GM12878 (cell line): ENCODE results near the gene CRB2. TPM values are rescaled to one million over a fixed set of nuclear protein-coding genes. Genes with fewer than 3 reads are reported as not detected.

ENCODE experiments used
- ATAC-seq: fragments of 200-7000 bp; cut with Tn5 transposase; 3 replicates; pipeline ENCODE4 v1.9.1; 2020; ENCODE audit warnings: mild to moderate bottlenecking, moderate library complexity
- BruUV-seq: library from RNA; stranded (reverse); fragments of 400-500 nt; replicated peaks from 2 replicates; lab custom pipeline; 2021; lab: Mats Ljungman, UMichigan
- CTCF ChIA-PET: fragments of 300-600 bp; sonication (Branson Sonifier 250); formaldehyde crosslinking; extraction: SDS; loops from one replicate; lab custom pipeline; 2021; ENCODE audit warnings: inconsistent platforms; lab: Yijun Ruan, JAX
- POLR2A ChIA-PET: fragments of 350-600 bp; formaldehyde crosslinking; extraction: SDS; loops from one replicate; lab custom pipeline; 2021; ENCODE audit warnings: inconsistent platforms; lab: Charles Lee
- RAD21 ChIA-PET: fragments of 300-600 bp; sonication (Branson Sonifier 250); formaldehyde crosslinking; loops from one replicate; lab custom pipeline; 2023; ENCODE audit warnings: antibody characterized with exemption; ENCODE audit not compliant: unreplicated experiment; lab: Charles Lee
- SMC1A ChIA-PET: fragments of 300-600 bp; sonication (Branson Sonifier 250); formaldehyde crosslinking; loops from one replicate; lab custom pipeline; 2023; ENCODE audit not compliant: unreplicated experiment, uncharacterized antibody; lab: Charles Lee
- DNase-seq: peaks from one replicate; pipeline ENCODE4 v3.0.0-alpha.2; 2011; ENCODE audit warnings: low read depth, low spot score
- FAIRE-seq: peaks from 3 replicates; lab custom pipeline; 2011; peaks lifted over from hg19 to GRCh38; lab: Jason Lieb, UNC
- H2AFZ ChIP-seq: 2 replicates; pipeline ENCODE4 v1.6.0; 2011; ENCODE audit warnings: low read depth, low read length, control low read depth; ENCODE audit not compliant: control insufficient read depth
- H3K27ac ChIP-seq: 2 replicates; pipeline ENCODE4 v1.5.1; 2011; ENCODE audit warnings: control low read depth; ENCODE audit not compliant: control insufficient read depth, insufficient read depth
- H3K27me3 ChIP-seq, 2 experiments: replicated peaks in 1 of 2; 2 replicates each; pipeline versions ENCODE4 v1.6.0 to v1.6.1; 2011; ENCODE audit warnings: low read length in 1 of 2; ENCODE audit not compliant: control insufficient read depth in 2 of 2, insufficient read depth in 2 of 2
- H3K36me3 ChIP-seq, 2 experiments: 2 replicates each; pipeline ENCODE4 v1.5.1; 2011; ENCODE audit warnings: low read length in 1 of 2; ENCODE audit not compliant: control insufficient read depth in 2 of 2, insufficient read depth in 2 of 2
- H3K4me1 ChIP-seq: 2 replicates; pipeline ENCODE4 v1.6.1; 2011; ENCODE audit warnings: mild to moderate bottlenecking, low read length, moderate library complexity, mixed read lengths; ENCODE audit not compliant: control insufficient read depth, insufficient read depth
- H3K4me2 ChIP-seq: 2 replicates; pipeline ENCODE4 v1.6.0; 2011; ENCODE audit warnings: control low read depth; ENCODE audit not compliant: control insufficient read depth, insufficient read depth
- H3K4me3 ChIP-seq: fragments of 200-600 bp; sonication (generic); 2 replicates; pipeline ENCODE4 v1.5.1; 2016
- H3K79me2 ChIP-seq: 2 replicates; pipeline ENCODE4 v1.6.0; 2011; ENCODE audit warnings: low read length; ENCODE audit not compliant: control insufficient read depth, insufficient read depth
- H3K9ac ChIP-seq: 2 replicates; pipeline ENCODE4 v1.8.0; 2011; ENCODE audit warnings: low read length, control low read depth, mixed read lengths; ENCODE audit not compliant: control insufficient read depth, insufficient read depth
- H3K9me3 ChIP-seq: replicated peaks from 3 replicates; pipeline ENCODE4 v1.5.1; 2011; ENCODE audit warnings: mild to moderate bottlenecking, low read length; ENCODE audit not compliant: control insufficient read depth, insufficient read depth
- H4K20me1 ChIP-seq: 2 replicates; pipeline ENCODE4 v1.6.0; 2011; ENCODE audit not compliant: control insufficient read depth, insufficient read depth
- ATF2 ChIP-seq: IDR thresholded peaks from 2 replicates; pipeline ENCODE4 v1.6.1; 2012; ENCODE audit warnings: low read length, inconsistent platforms
- BHLHE40 ChIP-seq, 2 experiments: fragments of 450-650 bp in 1 of 2; IDR thresholded peaks; 2 replicates each; pipeline ENCODE4 v1.6.1; 2011 to 2017; ENCODE audit warnings: low read depth in 2 of 2, borderline replicate concordance in 1 of 2, improper control_type of control experiment in 1 of 2, low read length in 1 of 2, mild to moderate bottlenecking in 1 of 2
- CBFB ChIP-seq: IDR thresholded peaks from 2 replicates; pipeline ENCODE4 v1.6.1; 2016; ENCODE audit warnings: antibody characterized with exemption, low read depth
- CHD4 ChIP-seq: fragments of 200-600 bp; sonication (generic); IDR thresholded peaks from 2 replicates; pipeline ENCODE4 v1.6.1; 2016; ENCODE audit warnings: mild to moderate bottlenecking
- CUX1 ChIP-seq: IDR thresholded peaks from 2 replicates; pipeline ENCODE4 v1.6.1; 2012; ENCODE audit warnings: improper control_type of control experiment, low read depth, low read length; ENCODE audit not compliant: insufficient replicate concordance
- EED ChIP-seq: sonication (generic); IDR thresholded peaks from 2 replicates; pipeline ENCODE4 v1.6.1; 2016; ENCODE audit warnings: antibody characterized with exemption, low read depth
- MTA3 ChIP-seq: IDR thresholded peaks from 2 replicates; pipeline ENCODE4 v1.6.1; 2012; ENCODE audit warnings: low read length, inconsistent platforms, borderline replicate concordance
- MYB ChIP-seq: fragments of 150-350 bp; IDR thresholded peaks from 2 replicates; pipeline ENCODE4 v1.6.1; 2014; ENCODE audit warnings: mild to moderate bottlenecking, low read depth, low read length, borderline replicate concordance
- NR2F1 ChIP-seq: fragments of 450-650 bp; conservative IDR thresholded peaks from 2 replicates; pipeline ENCODE4 v1.6.1; 2017; ENCODE audit warnings: mild to moderate bottlenecking
- POU2F2 ChIP-seq: IDR thresholded peaks from 3 replicates; pipeline ENCODE4 v1.6.1; 2011; ENCODE audit warnings: low read depth, mild to moderate bottlenecking, low read length, borderline replicate concordance
- SRF ChIP-seq, 2 experiments: IDR thresholded peaks; 2 replicates each; pipeline ENCODE4 v1.6.1; 2011; ENCODE audit warnings: low read depth in 2 of 2, low read length in 2 of 2, mild to moderate bottlenecking in 1 of 2, moderate library complexity in 1 of 2
- YY1 ChIP-seq: IDR thresholded peaks from 2 replicates; pipeline ENCODE4 v1.6.1; 2011; ENCODE audit warnings: low read depth, mild to moderate bottlenecking, low read length
- ZNF207 ChIP-seq: fragments of 450-650 bp; IDR thresholded peaks from 2 replicates; pipeline ENCODE4 v1.6.1; 2014; ENCODE audit warnings: antibody characterized with exemption, mild to moderate bottlenecking, borderline replicate concordance
- ZNF217 ChIP-seq: fragments of 450-650 bp; IDR thresholded peaks from 2 replicates; pipeline ENCODE4 v1.6.1; 2017; ENCODE audit warnings: antibody characterized with exemption, mild to moderate bottlenecking
- ZNF24 ChIP-seq: fragments of 450-650 bp; IDR thresholded peaks from 2 replicates; pipeline ENCODE4 v1.6.1; 2017; ENCODE audit warnings: antibody characterized with exemption, mild to moderate bottlenecking
- ZNF384 ChIP-seq: IDR thresholded peaks from 2 replicates; pipeline ENCODE4 v1.6.1; 2012; ENCODE audit warnings: low read depth, mild to moderate bottlenecking, low read length, improper control_type of control experiment, borderline replicate concordance
- WGBS: methylation state at CpG from one replicate; pipeline ENCODE4 v1.1.6; 2016; ENCODE audit warnings: low lambda C conversion rate; ENCODE audit not compliant: insufficient replicate concordance, insufficient coverage; ENCODE audit errors: missing lambda C conversion rate; 5-methylcytosine and 5-hydroxymethylcytosine counted together
- in situ Hi-C: fragments of 300-500 bp; cut with MboI; formaldehyde crosslinking; loops from 9 replicates; pipeline ENCODE4 v1.14.3; 2018; ENCODE audit warnings: mixed read lengths
- intact Hi-C: fragments of 100-400 bp; cut with micrococcal nuclease; formaldehyde crosslinking; loops from one replicate; pipeline ENCODE4 v1.14.2; 2022; ENCODE audit not compliant: unreplicated experiment
- polyA plus RNA-seq, 11 experiments: library from polyadenylated mRNA; depleted of rRNA in 4 of 11; unstranded in 6 of 11; stranded (reverse) in 5 of 11; fragments of >200 nt; fragmentation: Nextera tagmentation in 4 of 11; fragmentation: Illumina TruSeq in 1 of 11; extraction: Ambion mirVana in 4 of 11; extraction: Trizol in 1 of 11; gene quantifications; 1 replicate in 1 of 11; 2 replicates in 10 of 11; pipeline versions ENCODE4 v1.2.1 to v1.2.3, GENCODE V29; 2011 to 2016; ENCODE audit warnings: inconsistent platforms in 2 of 11, missing spikeins in 2 of 11, low read depth in 1 of 11
- total RNA-seq, 4 experiments: library from RNA; depleted of rRNA in 3 of 4; stranded (reverse); fragments of >200 nt in 3 of 4; fragmentation: Illumina TruSeq in 1 of 4; extraction: Trizol in 1 of 4; gene quantifications; 2 replicates each; pipeline versions ENCODE4 v1.2.1 to v1.2.3, GENCODE V29; 2013 to 2021

The CRB2 gene
- total and polyA plus RNA-seq, 10 of the 15 experiments (the other 5 are each of a cell fraction or from before 2014, with no cell fraction given), result 0.01 to 0.80 (median 0.23) TPM; not detected in 3

GRCh38 chr9:123391233-123391632 lies 35.2 kb downstream of the CRB2 start:
- RAD21 ChIA-PET, result interaction anchor here (1.5 kb wide), 1 partner anchor 36 kb away, joined by 3 read pairs; the partner anchor contains the start of gene CRB2

More at GRCh38 chr9:123391233-123391632, 35.2 kb downstream of the CRB2 start:
- no peak for FAIRE-seq
- BruUV-seq, result no TSS peak
- no peak overlapping the region for H3K4me3 ChIP-seq
- no peak for TF ChIP-seq CHD4
- TF ChIP-seq ZNF207, result no peak
- TF ChIP-seq SRF (IDR thresholded peaks at IDR 0.05; ENCODE audit: low read depth in 2 of 2, low read length in 2 of 2), result no peak
- no peak for TF ChIP-seq EED
- TF ChIP-seq BHLHE40 (IDR thresholded peaks at IDR 0.05; ENCODE audit: borderline replicate concordance in 1 of 2, low read depth in 2 of 2, low read length in 1 of 2), result no peak
- TF ChIP-seq NR2F1, result no peak
- TF ChIP-seq CBFB, result no peak
- TF ChIP-seq YY1, result no peak
- TF ChIP-seq MTA3, result no peak
- no peak for TF ChIP-seq MYB
- no peak for TF ChIP-seq CUX1
- no peak for TF ChIP-seq ATF2
- TF ChIP-seq ZNF24, result no peak
- TF ChIP-seq POU2F2, result no peak
- TF ChIP-seq ZNF384, result no peak
- TF ChIP-seq ZNF217, result no peak
- H3K36me3 ChIP-seq, result no peaks in the 10 kb centered on the region
- no peaks in the 10 kb centered on the region for H3K27me3 ChIP-seq
- H3K4me2 ChIP-seq, result no peak overlapping the region
- ChIA-PET POLR2A (interaction anchor here (0.6 kb wide), 1 partner anchor 26 kb away, joined by 3 read pairs; no protein-coding TSS in a partner anchor), SMC1A (no interaction called here), CTCF (interaction anchor here (1.3 kb wide), 1 partner anchor 37 kb away, joined by 4 read pairs; no protein-coding TSS in a partner anchor)
- H3K4me1 ChIP-seq, result no peaks in the 10 kb centered on the region
- no peak overlapping the region for H2AFZ ChIP-seq
- 74% methylated on average over 5 of the region's 5 CpGs for WGBS
- ATAC-seq, result no peak
- DNase-seq, result no peak
- intact Hi-C loops, result no loop called here
- H4K20me1 ChIP-seq, result no peaks in the 10 kb centered on the region
- H3K9me3 ChIP-seq, result no peaks in the 10 kb centered on the region
- H3K9ac ChIP-seq, result no peak overlapping the region
- in situ Hi-C loops, result no loop called here
- H3K27ac ChIP-seq, result no peak overlapping the region
- no peaks in the 10 kb centered on the region for H3K79me2 ChIP-seq
